IPS-NIHi11 (cell line): ENCODE data around the gene RHOD.

ENCODE experiments used
- DNase-seq: peaks from one replicate; pipeline ENCODE4 v3.0.0; 2012; ENCODE audit warnings: mixed read lengths, low spot score

The RHOD gene

DNA sequence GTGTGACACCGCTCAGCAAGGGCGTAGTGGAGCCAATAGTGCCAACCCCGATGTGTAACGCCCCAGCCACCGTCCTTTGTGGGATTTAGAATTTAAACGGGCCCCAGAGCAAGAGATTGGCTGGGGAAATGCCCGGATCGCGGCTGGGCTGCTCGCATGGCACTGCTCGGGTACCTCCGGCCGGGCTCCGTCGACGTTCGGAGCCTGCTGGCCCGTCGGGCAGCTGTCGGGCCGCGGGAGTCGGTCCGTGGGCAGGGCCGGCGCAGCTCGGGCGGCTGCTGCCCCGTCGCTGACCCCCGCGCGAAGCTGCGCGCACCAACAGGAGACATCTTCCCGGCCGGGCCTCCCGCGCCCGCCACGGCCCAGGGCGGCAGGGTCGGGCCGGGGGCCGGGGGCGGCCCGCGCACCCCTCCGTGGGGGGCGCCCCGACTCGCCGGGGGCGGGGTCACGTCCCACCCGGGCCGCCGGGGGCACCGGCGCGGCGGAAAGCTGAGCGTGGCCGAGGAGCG is 61.1 kb downstream of the RHOD start:
- peak; percentile 64 for DNase-seq

DNA sequence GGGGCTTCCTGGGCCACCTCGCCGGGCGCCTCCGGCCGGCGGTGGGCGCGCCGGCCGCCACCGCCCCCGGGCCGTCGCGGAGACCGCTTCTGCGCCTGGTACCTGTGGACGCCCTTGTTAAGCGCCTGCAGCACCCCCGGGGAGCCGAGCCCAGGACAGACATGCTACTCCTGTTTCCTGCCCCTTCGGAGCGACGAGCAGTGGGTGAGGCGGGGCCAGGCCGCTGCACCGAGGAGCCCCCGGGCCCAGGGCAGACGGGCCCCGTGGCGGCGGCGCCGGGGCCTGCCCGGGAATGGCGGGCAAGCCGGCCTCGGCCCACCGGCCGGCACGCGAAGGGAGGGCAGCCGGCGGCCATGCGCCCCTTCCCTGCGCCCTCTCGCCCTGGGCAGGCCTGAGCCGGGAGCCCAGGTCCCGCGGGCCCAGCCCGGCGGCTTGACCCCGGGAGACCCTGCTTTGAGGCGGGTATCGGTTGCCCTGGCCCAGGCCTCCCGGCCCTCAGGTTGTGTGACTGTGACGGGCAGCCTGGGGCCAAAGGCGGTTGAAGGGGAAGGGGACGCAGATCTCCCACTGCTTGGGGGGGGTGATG is 61.6 kb downstream of the RHOD start:
- DNase-seq, result no peak

DNA sequence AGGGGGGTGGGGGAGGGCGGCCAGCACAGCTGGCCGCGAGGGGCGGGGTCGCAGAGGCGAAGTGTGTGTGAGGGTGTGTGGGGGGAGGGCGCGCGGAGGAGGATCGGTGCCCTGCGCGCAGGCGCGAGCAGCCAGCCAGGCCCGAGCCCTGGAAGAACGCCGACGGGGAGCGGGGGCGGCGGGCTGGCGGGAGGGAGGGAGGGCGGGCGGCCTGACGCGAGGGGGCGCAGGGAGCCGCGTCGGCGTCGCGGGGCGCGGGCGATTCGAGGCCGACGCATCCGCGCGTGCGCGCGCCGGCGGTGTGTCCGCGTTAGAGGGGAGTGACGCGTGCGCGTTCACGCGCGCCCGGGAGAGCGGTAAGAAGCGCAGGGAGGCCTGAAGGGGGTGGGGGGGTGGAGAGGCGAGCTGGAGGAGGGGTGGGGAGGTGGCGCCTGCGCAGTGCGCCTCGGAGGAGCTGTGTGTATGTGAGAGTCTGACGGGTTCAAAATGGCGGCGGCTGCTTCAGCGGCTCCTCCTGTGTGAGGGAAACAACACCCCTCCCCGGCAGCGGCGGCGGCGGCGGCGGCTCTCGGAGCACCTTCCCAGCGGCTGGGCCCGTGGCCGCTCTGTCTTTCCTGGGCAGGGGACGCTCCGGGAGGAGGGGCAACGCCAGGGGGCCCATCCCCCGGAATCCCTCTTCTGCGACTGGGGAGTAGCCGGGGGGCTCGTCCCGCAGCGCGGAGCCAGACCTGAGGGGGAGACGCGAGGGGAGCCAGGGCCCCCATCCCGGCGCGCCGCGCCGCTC is 62.3 kb downstream of the RHOD start, which contains the start of gene KDM2A:
Gene KDM2A (plus strand): TSS at position 463 of the 784 bp plus-strand sequence. CDS start 2,054 bp downstream, outside the sequence.
- DNase-seq, result peak; percentile 98

DNA sequence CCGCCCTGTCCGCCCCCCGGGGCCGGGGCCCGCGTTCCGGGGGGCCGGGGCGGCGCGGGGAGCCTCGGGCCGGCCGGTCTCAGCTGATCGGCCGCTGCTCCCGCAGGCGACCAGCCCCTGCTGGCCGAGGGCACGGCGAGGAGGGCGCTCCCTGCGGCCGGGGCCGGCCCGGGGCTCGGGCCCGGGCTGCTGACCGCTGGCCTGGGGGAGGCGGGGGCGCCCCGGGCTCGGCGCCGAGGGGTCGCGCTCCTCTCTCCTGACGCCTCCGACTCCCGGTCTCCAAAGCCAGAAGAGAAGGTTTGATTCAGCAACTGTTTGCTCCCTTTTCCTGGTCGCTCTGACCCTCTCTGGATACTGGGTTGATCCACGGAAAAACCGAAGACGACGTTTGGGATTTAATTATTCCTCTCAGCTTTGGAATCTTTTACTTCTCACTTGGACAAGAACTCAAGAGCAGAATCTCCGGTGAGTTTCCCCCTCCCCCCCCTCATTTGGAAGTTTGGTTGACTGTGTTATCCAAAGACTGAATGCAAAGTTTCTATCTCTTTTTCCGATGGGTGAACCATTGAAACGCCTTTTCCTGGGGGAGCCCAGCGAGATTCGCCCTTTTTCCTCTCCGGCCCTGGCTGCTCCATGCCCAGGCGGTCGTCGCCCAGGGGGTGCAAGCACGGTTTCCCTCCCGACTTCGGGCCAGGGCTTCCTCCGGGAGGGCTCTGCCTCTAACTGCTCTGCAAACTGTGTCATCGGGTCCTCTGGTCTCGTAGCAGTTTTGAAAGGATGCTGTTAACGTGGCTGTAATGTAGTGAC is 63.1 kb downstream of the RHOD start:
- DNase-seq, result peak; percentile 65

DNA sequence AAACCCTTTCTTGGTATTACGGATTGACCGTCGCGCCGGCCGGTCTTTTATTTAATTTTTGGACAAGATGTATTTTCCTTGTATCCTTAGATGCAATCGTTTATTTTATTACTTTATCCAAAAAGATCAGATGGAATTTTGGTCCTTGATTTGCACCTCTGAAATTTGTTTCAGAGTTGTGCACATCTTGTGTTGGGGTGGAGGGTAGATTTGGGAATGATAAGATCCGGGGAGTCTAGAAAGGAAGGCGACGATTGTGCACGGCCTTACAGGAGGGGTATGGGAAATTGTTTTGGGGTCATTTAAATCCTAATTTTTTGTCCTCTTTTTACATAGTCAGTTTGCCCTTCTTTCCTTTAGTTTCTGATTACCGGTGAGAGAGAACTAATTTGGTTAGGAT is 63.8 kb downstream of the RHOD start:
- DNase-seq, result no peak

DNA sequence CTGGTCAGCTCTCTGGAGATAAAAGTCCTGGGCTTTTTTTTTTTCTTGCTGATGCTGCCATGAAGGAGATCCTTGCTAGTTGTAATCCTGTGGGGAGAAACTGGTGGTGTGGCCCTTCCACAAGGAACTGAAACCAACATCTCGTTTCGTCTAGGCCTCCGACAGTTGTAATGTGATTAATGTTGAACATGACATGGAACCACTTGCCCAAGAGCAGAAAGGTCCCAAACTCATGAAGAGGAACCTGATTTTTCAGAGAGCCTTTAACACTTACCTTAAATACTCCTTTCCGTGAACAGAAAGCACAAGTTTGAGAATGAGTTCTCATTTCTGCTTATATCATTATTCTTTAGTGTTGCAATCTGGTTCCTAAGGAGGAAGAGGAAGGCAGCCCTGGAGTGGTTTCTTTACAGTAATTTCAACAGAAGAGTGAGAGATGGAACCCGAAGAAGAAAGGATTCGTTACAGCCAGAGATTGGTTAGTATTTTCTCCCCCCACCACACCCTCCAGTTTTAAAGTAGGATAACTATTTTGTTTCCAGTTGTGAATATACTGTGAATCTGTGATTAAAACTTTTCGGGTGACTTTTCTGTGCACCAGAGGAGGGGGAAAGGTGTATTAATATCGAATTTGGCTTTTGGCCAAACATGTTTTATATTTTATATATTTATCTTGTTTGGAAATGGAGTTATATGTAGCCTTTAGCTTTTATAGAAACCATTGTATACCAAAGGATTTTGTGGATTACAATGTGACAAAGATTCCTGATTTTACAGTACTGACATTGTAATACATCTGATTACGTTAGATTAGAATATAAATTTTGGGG is 64.4 kb downstream of the RHOD start:
- DNase-seq, result no peak
